Caco-2 (cell line): ENCODE data around the gene HOXD8. TPM values are rescaled to one million over a fixed set of nuclear protein-coding genes. Genes with fewer than 3 reads are reported as not detected.

ENCODE experiments used
- BruUV-seq: library from RNA; stranded (reverse); fragments of 400-500 nt; replicated peaks from 2 replicates; lab custom pipeline; 2021; lab: Mats Ljungman, UMichigan
- CTCF ChIA-PET: fragments of 300-600 bp; sonication (Branson Sonifier 250); formaldehyde crosslinking; loops from one replicate; lab custom pipeline; 2022; ENCODE audit warnings: antibody characterized with exemption; lab: Charles Lee
- POLR2A ChIA-PET: fragments of 300-600 bp; sonication (Branson Sonifier 250); formaldehyde crosslinking; loops from one replicate; lab custom pipeline; 2022; ENCODE audit warnings: antibody characterized with exemption; lab: Charles Lee
- DNase-seq, 2 experiments: peaks; one replicate each; pipeline versions ENCODE4 v3.0.0 to v3.0.0-alpha.2; 2020 to 2022
- H3K27me3 ChIP-seq: replicated peaks from 2 replicates; pipeline ENCODE4 v1.6.0; 2011; ENCODE audit warnings: low read length; ENCODE audit not compliant: control insufficient read depth, insufficient read depth
- H3K36me3 ChIP-seq: 2 replicates; pipeline ENCODE4 v1.5.1; 2011; ENCODE audit warnings: low read length; ENCODE audit not compliant: control insufficient read depth, insufficient read depth
- H3K4me1 ChIP-seq: fragments of 250-450 bp; sonication (Bioruptor Pico); 2 replicates; pipeline ENCODE4 v1.5.1; 2020; ENCODE audit warnings: mild to moderate bottlenecking
- H3K4me3 ChIP-seq: 2 replicates; pipeline ENCODE4 v1.5.1; 2011; ENCODE audit warnings: low read depth, mild to moderate bottlenecking, control low read depth, low read length
- H3K9me3 ChIP-seq: fragments of 250-450 bp; sonication (Bioruptor Pico); 2 replicates; pipeline ENCODE4 v1.5.1; 2020; ENCODE audit warnings: mild to moderate bottlenecking, moderate library complexity
- H3K27ac Mint-ChIP-seq: one replicate; pipeline ENCODE4 v1.8.0; 2022; ENCODE audit warnings: mixed read lengths; ENCODE audit not compliant: unreplicated experiment
- H3K27me3 Mint-ChIP-seq: one replicate; pipeline ENCODE4 v1.8.0; 2022; ENCODE audit warnings: mixed read lengths; ENCODE audit not compliant: insufficient read depth, unreplicated experiment
- H3K36me3 Mint-ChIP-seq: one replicate; pipeline ENCODE4 v1.8.0; 2022; ENCODE audit warnings: mild to moderate bottlenecking, mixed read lengths; ENCODE audit not compliant: insufficient read depth, unreplicated experiment
- H3K4me1 Mint-ChIP-seq: one replicate; pipeline ENCODE4 v1.8.0; 2022; ENCODE audit warnings: low read depth, mixed read lengths; ENCODE audit not compliant: unreplicated experiment
- H3K4me3 Mint-ChIP-seq: one replicate; pipeline ENCODE4 v1.8.0; 2022; ENCODE audit warnings: mild to moderate bottlenecking, moderate library complexity, mixed read lengths; ENCODE audit not compliant: unreplicated experiment
- H3K9me3 Mint-ChIP-seq: one replicate; pipeline ENCODE4 v1.8.0; 2022; ENCODE audit warnings: mixed read lengths; ENCODE audit not compliant: unreplicated experiment
- CTCF ChIP-seq, 2 experiments: fragments of 200-600 bp in 1 of 2; IDR thresholded peaks; 1 replicate in 1 of 2; 2 replicates in 1 of 2; pipeline versions ENCODE4 v1.5.1 to v1.8.0; 2011 to 2022; ENCODE audit warnings: antibody characterized with exemption in 1 of 2, control low read depth in 1 of 2, inconsistent platforms in 1 of 2, low read depth in 1 of 2, low read length in 1 of 2, mild to moderate bottlenecking in 1 of 2, moderate library complexity in 1 of 2; ENCODE audit not compliant: insufficient read depth in 1 of 2, severe bottlenecking in 1 of 2, unreplicated experiment in 1 of 2
- intact Hi-C: fragments of 100-400 bp; cut with micrococcal nuclease; formaldehyde crosslinking; loops from one replicate; pipeline ENCODE4 v1.10.0; 2022; ENCODE audit not compliant: unreplicated experiment
- total RNA-seq: library from RNA; stranded (reverse); gene quantifications from 2 replicates; pipeline ENCODE4 v1.2.3, GENCODE V29; 2022

The HOXD8 gene
- total RNA-seq, 1 experiment from 2014 or later = not detected

GRCh38 chr2:176098366-176099158 is 30.9 kb upstream of the HOXD8 start:
- DNase-seq = peak in 1 of 2 experiments; percentile 31
- peaks cover 39% of the 10 kb centered on the region for H3K27me3 Mint-ChIP-seq
- intact Hi-C loops = loop anchor here (10.0 kb wide), 2 partner anchors 494 to 1064 kb away; no protein-coding TSS in a partner anchor
- ChIA-PET CTCF (interaction anchor here (1.3 to 1.4 kb wide), 4 partner anchors 408 to 895 kb away, joined by 3 to 16 read pairs (median 7); no protein-coding TSS in a partner anchor), POLR2A (no interaction called here)
- H3K4me3 Mint-ChIP-seq = peak overlapping the region; percentile 66
- no peaks in the 10 kb centered on the region for H3K9me3 ChIP-seq
- H3K27me3 ChIP-seq = peaks cover 9% of the 10 kb centered on the region
- H3K9me3 Mint-ChIP-seq = no peaks in the 10 kb centered on the region
- no peak overlapping the region for H3K27ac Mint-ChIP-seq
- peaks cover 9% of the 10 kb centered on the region for H3K4me1 ChIP-seq
- no peak overlapping the region for H3K4me3 ChIP-seq
- TF ChIP-seq CTCF (IDR thresholded peaks at IDR 0.05; ENCODE audit: insufficient read depth in 1 of 2, low read depth in 1 of 2, low read length in 1 of 2, severe bottlenecking in 1 of 2, unreplicated experiment in 1 of 2) = no peak
- H3K36me3 ChIP-seq = no peaks in the 10 kb centered on the region
- no peaks in the 10 kb centered on the region for H3K36me3 Mint-ChIP-seq
- BruUV-seq = no TSS peak
- H3K4me1 Mint-ChIP-seq = no peaks in the 10 kb centered on the region

- no peaks in the 10 kb centered on the region for H3K9me3 ChIP-seq
- intact Hi-C loops = loop anchor here (10.0 kb wide), 2 partner anchors 494 to 1064 kb away; no protein-coding TSS in a partner anchor
- H3K4me3 Mint-ChIP-seq = no peak overlapping the region
- H3K4me1 Mint-ChIP-seq = peaks cover 3% of the 10 kb centered on the region
- H3K4me3 ChIP-seq = no peak overlapping the region
- DNase-seq = peak in 1 of 2 experiments; percentile 16
- peaks cover 36% of the 10 kb centered on the region for H3K27me3 Mint-ChIP-seq
- peaks cover 7% of the 10 kb centered on the region for H3K27me3 ChIP-seq
- peaks cover 10% of the 10 kb centered on the region for H3K4me1 ChIP-seq
- H3K36me3 Mint-ChIP-seq = no peaks in the 10 kb centered on the region
- no peaks in the 10 kb centered on the region for H3K36me3 ChIP-seq
- H3K9me3 Mint-ChIP-seq = no peaks in the 10 kb centered on the region
- BruUV-seq = no TSS peak
- POLR2A ChIA-PET = no interaction called here
- H3K27ac Mint-ChIP-seq = no peak overlapping the region
- no peak for TF ChIP-seq CTCF (IDR thresholded peaks at IDR 0.05; ENCODE audit: insufficient read depth in 1 of 2, low read depth in 1 of 2, low read length in 1 of 2, severe bottlenecking in 1 of 2, unreplicated experiment in 1 of 2)
- CTCF ChIA-PET = no interaction called here
Measured at GRCh38 chr2:176099159-176099727, 30.3 kb upstream of the HOXD8 start.

- DNase-seq = peak in 1 of 2 experiments; percentile 27
- Mint-ChIP-seq H3K9me3 (no peaks in the 10 kb centered on the region), H3K27me3 (peaks cover 41% of the 10 kb centered on the region), H3K4me3 (no peak within 1 kb of the TSS), H3K27ac (no peak within 1 kb of the TSS), H3K4me1 (peaks cover 8% of the 10 kb centered on the region), H3K36me3 (no peaks in the 10 kb centered on the region)
- no TSS peak for BruUV-seq
- H3K36me3 ChIP-seq = no peaks in the 10 kb centered on the region
- H3K27me3 ChIP-seq = peaks cover 5% of the 10 kb centered on the region
- H3K4me3 ChIP-seq = no peak within 1 kb of the TSS
- ChIA-PET POLR2A (no interaction called here), CTCF (no interaction called here)
- TF ChIP-seq CTCF (IDR thresholded peaks at IDR 0.05; ENCODE audit: insufficient read depth in 1 of 2, low read depth in 1 of 2, low read length in 1 of 2, severe bottlenecking in 1 of 2, unreplicated experiment in 1 of 2) = no peak
- H3K4me1 ChIP-seq = peaks cover 17% of the 10 kb centered on the region
- intact Hi-C loops = loop anchor here (10.0 kb wide), 2 partner anchors 495 to 1065 kb away; no protein-coding TSS in a partner anchor
- H3K9me3 ChIP-seq = no peaks in the 10 kb centered on the region
Measured at GRCh38 chr2:176099728-176100546, 29.6 kb upstream of the HOXD8 start, which contains the start of gene HOXD12. HOXD12 (plus strand) TSS chr2:176099795; CDS start chr2:176099802, 7 bp downstream.
